SK-N-SH (cell line): ENCODE measurements around the gene LMAN2. TPM values are rescaled to one million over a fixed set of nuclear protein-coding genes. Genes with fewer than 3 reads are reported as not detected.

Experiments
- CTCF ChIA-PET: fragments of 300-600, 350-600 bp; formaldehyde crosslinking; extraction: SDS; loops from one replicate; lab custom pipeline; 2021; lab: Yijun Ruan, JAX
- POLR2A ChIA-PET: fragments of 350-600 bp; sonication (Branson Sonifier 250); formaldehyde crosslinking; extraction: SDS; loops from one replicate; lab custom pipeline; 2020; ENCODE audit warnings: antibody characterized with exemption, inconsistent platforms; lab: Yijun Ruan, JAX
- DNase-seq: peaks from one replicate; pipeline ENCODE4 v3.0.0; 2012
- H2AFZ ChIP-seq: fragments of 200-600 bp; sonication (generic); 2 replicates; pipeline ENCODE4 v1.8.1; 2016; ENCODE audit warnings: antibody characterized with exemption, mild to moderate bottlenecking, low read depth
- H3F3A ChIP-seq: fragments of 200-600 bp; sonication (generic); replicated peaks from 2 replicates; pipeline ENCODE3; 2016; ENCODE audit warnings: antibody characterized with exemption, mild to moderate bottlenecking; ENCODE audit not compliant: insufficient read depth
- H3K27ac ChIP-seq, 2 experiments: fragments of 200-500 bp in 1 of 2; fragments of 200-600 bp in 1 of 2; sonication (Bioruptor generic) in 1 of 2; sonication (generic), shearing (Covaris generic) in 1 of 2; 2 replicates each; pipeline versions ENCODE4 v1.5.1 to v1.6.1; 2014 to 2016; ENCODE audit warnings: low read depth in 2 of 2, inconsistent platforms in 1 of 2, low read length in 1 of 2, mild to moderate bottlenecking in 1 of 2, mixed read lengths in 1 of 2
- H3K27me3 ChIP-seq: fragments of 200-600 bp; sonication (generic), shearing (Covaris generic); 2 replicates; pipeline ENCODE4 v1.6.1; 2016; ENCODE audit warnings: mixed run types; ENCODE audit not compliant: insufficient read depth
- H3K36me3 ChIP-seq, 2 experiments: fragments of 200-500 bp in 1 of 2; fragments of 200-600 bp in 1 of 2; sonication (Bioruptor generic) in 1 of 2; sonication (generic) in 1 of 2; replicated peaks in 1 of 2; 2 replicates each; pipeline versions ENCODE3 to v1.5.1; 2014 to 2016; ENCODE audit warnings: low read length in 1 of 2, mild to moderate bottlenecking in 1 of 2; ENCODE audit not compliant: insufficient read depth in 2 of 2, control insufficient read depth in 1 of 2
- H3K4me1 ChIP-seq, 2 experiments: fragments of 200-500 bp in 1 of 2; fragments of 200-600 bp in 1 of 2; sonication (Bioruptor generic) in 1 of 2; sonication (generic), shearing (Covaris generic) in 1 of 2; 2 replicates each; pipeline versions ENCODE4 v1.5.1 to v1.6.1; 2014 to 2016; ENCODE audit warnings: low read depth in 1 of 2, low read length in 1 of 2, mixed run types in 1 of 2; ENCODE audit not compliant: insufficient read depth in 2 of 2, control insufficient read depth in 1 of 2
- H3K4me2 ChIP-seq: fragments of 200-600 bp; sonication (generic), shearing (Covaris generic); 2 replicates; pipeline ENCODE4 v1.6.1; 2017; ENCODE audit warnings: mixed run types
- H3K4me3 ChIP-seq, 2 experiments: fragments of 200-500 bp in 1 of 2; fragments of 200-600 bp in 1 of 2; sonication (Bioruptor generic) in 1 of 2; sonication (generic), shearing (Covaris generic) in 1 of 2; 2 replicates each; pipeline versions ENCODE4 v1.5.1 to v1.8.1; 2014 to 2016; ENCODE audit warnings: low read depth in 2 of 2, inconsistent platforms in 1 of 2, low read length in 1 of 2, mild to moderate bottlenecking in 1 of 2, mixed read lengths in 1 of 2, moderate library complexity in 1 of 2
- H3K79me2 ChIP-seq: fragments of 200-600 bp; sonication (generic); 2 replicates; pipeline ENCODE4 v1.8.1; 2017; ENCODE audit warnings: mild to moderate bottlenecking; ENCODE audit not compliant: insufficient read depth
- H3K9ac ChIP-seq: fragments of 200-600 bp; sonication (generic); 2 replicates; pipeline ENCODE4 v1.6.1; 2017; ENCODE audit warnings: mixed run types
- H3K9me2 ChIP-seq: fragments of 200-600 bp; sonication (generic); 2 replicates; pipeline ENCODE4 v1.6.1; 2017; ENCODE audit warnings: mixed run types
- H3K9me3 ChIP-seq: fragments of 200-600 bp; sonication (generic); 2 replicates; pipeline ENCODE4 v1.6.1; 2017; ENCODE audit warnings: mixed run types, mild to moderate bottlenecking, moderate library complexity
- H4K20me1 ChIP-seq: fragments of 200-600 bp; sonication (generic); 2 replicates; pipeline ENCODE4 v1.6.1; 2017; ENCODE audit warnings: mild to moderate bottlenecking, mixed run types; ENCODE audit not compliant: insufficient read depth
- CHD2 ChIP-seq: fragments of 150-350 bp; IDR thresholded peaks from 2 replicates; pipeline ENCODE4 v1.6.1; 2018; ENCODE audit warnings: low read length; ENCODE audit not compliant: partially characterized antibody
- EP300 ChIP-seq, 2 experiments: IDR thresholded peaks; 2 replicates each; pipeline versions ENCODE4 v1.4.0 to v1.6.1; 2012; ENCODE audit warnings: borderline replicate concordance in 1 of 2, low read depth in 1 of 2, low read length in 1 of 2
- EZH2phosphoT487 ChIP-seq: fragments of 200-600 bp; sonication (generic); IDR thresholded peaks from 2 replicates; pipeline ENCODE4 v1.6.1; 2017; ENCODE audit warnings: low read depth, mixed run types, mild to moderate bottlenecking, antibody characterized with exemption, moderate library complexity, borderline replicate concordance
- GABPA ChIP-seq: IDR thresholded peaks from 2 replicates; pipeline ENCODE4 v1.4.0; 2012; ENCODE audit warnings: low read depth, mild to moderate bottlenecking
- JUND ChIP-seq: IDR thresholded peaks from 2 replicates; pipeline ENCODE4 v1.4.0; 2012
- MEF2A ChIP-seq: IDR thresholded peaks from 2 replicates; pipeline ENCODE4 v1.4.0; 2012; ENCODE audit warnings: low read depth, borderline replicate concordance
- MXI1 ChIP-seq: IDR thresholded peaks from 2 replicates; pipeline ENCODE4 v1.6.1; 2012; ENCODE audit warnings: mild to moderate bottlenecking, low read depth, low read length, improper control_type of control experiment
- NRF1 ChIP-seq: IDR thresholded peaks from 2 replicates; pipeline ENCODE4 v1.6.1; 2012; ENCODE audit warnings: low read depth, mild to moderate bottlenecking, low read length
- RAD21 ChIP-seq: IDR thresholded peaks from 2 replicates; pipeline ENCODE4 v1.6.1; 2012; ENCODE audit warnings: mild to moderate bottlenecking, low read length
- RCOR1 ChIP-seq: fragments of 150-350 bp; IDR thresholded peaks from 2 replicates; pipeline ENCODE4 v1.6.1; 2017; ENCODE audit warnings: antibody characterized with exemption, low read length
- RFX5 ChIP-seq: IDR thresholded peaks from 2 replicates; pipeline ENCODE4 v1.6.1; 2012; ENCODE audit warnings: mild to moderate bottlenecking, improper control_type of control experiment, low read length
- RXRA ChIP-seq: IDR thresholded peaks from 2 replicates; pipeline ENCODE4 v1.4.0; 2012; ENCODE audit warnings: low read depth, mild to moderate bottlenecking, borderline replicate concordance
- WGBS: methylation state at CpG from one replicate; pipeline ENCODE4 v1.1.6; 2017; ENCODE audit warnings: low lambda C conversion rate; 5-methylcytosine and 5-hydroxymethylcytosine counted together
- polyA plus RNA-seq, 3 experiments: library from polyadenylated mRNA; depleted of rRNA; stranded (reverse); fragments of >200 nt; gene quantifications; 2 replicates each; pipeline ENCODE4 v1.2.3, GENCODE V29; 2012
- TF ChIP-seq, protein P1 (sequence below): fragments of 200-600 bp; sonication (generic); IDR thresholded peaks from 2 replicates; pipeline ENCODE4 v1.6.1; 2017; ENCODE audit warnings: antibody characterized with exemption, mild to moderate bottlenecking, moderate library complexity

The LMAN2 gene
- polyA plus RNA-seq, 1 of the 3 experiments (the other 2 are of a cell fraction): 500 TPM

DNA sequence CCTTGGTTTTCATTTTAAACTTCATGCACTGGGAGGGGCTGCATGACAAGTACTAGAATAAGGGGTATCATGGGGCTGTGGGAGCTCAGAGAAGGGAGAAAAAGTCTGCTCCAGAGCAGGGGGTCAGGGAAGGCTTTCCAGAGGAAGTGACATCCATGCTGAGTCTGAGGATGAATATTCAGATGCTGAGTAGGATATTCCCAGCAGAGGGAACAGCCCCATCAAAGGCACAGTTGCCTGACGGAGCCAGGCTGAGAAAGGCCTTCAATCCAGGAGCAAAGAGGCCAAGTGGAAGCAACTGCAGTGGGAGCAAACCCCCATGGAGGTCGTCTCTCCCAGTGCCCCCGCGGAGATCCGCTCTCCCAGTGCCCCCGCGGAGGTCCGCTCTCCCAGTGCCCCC is 44.6 kb upstream of the LMAN2 start:
- no peaks in the 10 kb centered on the region for H3K9me3 ChIP-seq
- H3F3A ChIP-seq: no peaks in the 10 kb centered on the region
- H3K36me3 ChIP-seq: no peaks in the 10 kb centered on the region
- 78% methylated on average over 8 of the region's 8 CpGs for WGBS
- H3K4me1 ChIP-seq: no peaks in the 10 kb centered on the region
- CTCF ChIA-PET: interaction anchor here (3.6 to 14.2 kb wide), 3 partner anchors 8 to 106 kb away, joined by 19 to 318 read pairs (median 209); partner anchors contain the start of gene PRR7
- no peaks in the 10 kb centered on the region for H3K79me2 ChIP-seq
- H3K27me3 ChIP-seq: no peaks in the 10 kb centered on the region
- H3K9me2 ChIP-seq: no peaks in the 10 kb centered on the region
- DNase-seq: no peak
- no peak overlapping the region for H3K4me2 ChIP-seq
- H3K4me3 ChIP-seq: no peak overlapping the region
- POLR2A ChIA-PET: no interaction called here
- no peaks in the 10 kb centered on the region for H4K20me1 ChIP-seq
- no peak overlapping the region for H3K27ac ChIP-seq
- H2AFZ ChIP-seq: no peak overlapping the region
- no peak overlapping the region for H3K9ac ChIP-seq
- TF ChIP-seq RAD21 (no peak), GABPA (no peak), MXI1 (no peak), CHD2 (no peak), NRF1 (no peak), RFX5 (no peak), MEF2A (no peak), JUND (no peak), EP300 (IDR thresholded peaks at IDR 0.05; ENCODE audit: borderline replicate concordance in 1 of 2, low read depth in 1 of 2, low read length in 1 of 2) (no peak)

DNA sequence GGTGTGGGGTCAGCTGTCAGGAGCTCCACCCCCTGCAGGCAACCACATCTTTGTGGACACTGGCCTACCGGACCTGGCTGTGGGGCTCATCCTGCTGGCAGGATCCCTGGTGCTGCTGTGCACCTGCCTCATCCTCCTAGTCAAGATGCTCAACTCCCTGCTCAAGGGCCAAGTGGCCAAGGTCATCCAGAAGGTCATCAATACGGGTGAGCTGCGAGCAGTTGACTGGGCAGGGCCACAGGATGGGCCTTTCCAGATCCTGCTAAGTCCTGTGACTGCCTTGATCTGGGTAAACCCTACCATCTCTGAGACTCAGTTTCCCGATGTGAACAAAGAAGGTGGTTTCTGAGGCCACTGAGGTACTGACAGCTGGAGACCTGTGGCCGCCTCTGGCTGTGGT is 42.5 kb upstream of the LMAN2 start:
- Histone ChIP-seq H3K27ac (no peak overlapping the region), H3K4me3 (no peak overlapping the region), H3K9me2 (no peaks in the 10 kb centered on the region), H3K9ac (no peak overlapping the region), H3K79me2 (no peaks in the 10 kb centered on the region), H3K9me3 (no peaks in the 10 kb centered on the region), H3K4me1 (peaks cover 0 to 3% of the 10 kb centered on the region in 2 experiments; a peak in 1 of 4 replicates), H3K4me2 (no peak overlapping the region), H4K20me1 (no peaks in the 10 kb centered on the region), H3K27me3 (no peaks in the 10 kb centered on the region), H2AFZ (no peak overlapping the region), H3F3A (peaks cover 5% of the 10 kb centered on the region), H3K36me3 (no peaks in the 10 kb centered on the region)
- DNase-seq: no peak
- 54% methylated on average over 2 of the region's 5 CpGs for WGBS
- ChIA-PET POLR2A (no interaction called here), CTCF (interaction anchor here (1.4 to 14.2 kb wide), 6 partner anchors 10 to 280 kb away, joined by 3 to 318 read pairs (median 12); partner anchors contain the start of genes F12 and PRR7)
- TF ChIP-seq, protein P1, sequence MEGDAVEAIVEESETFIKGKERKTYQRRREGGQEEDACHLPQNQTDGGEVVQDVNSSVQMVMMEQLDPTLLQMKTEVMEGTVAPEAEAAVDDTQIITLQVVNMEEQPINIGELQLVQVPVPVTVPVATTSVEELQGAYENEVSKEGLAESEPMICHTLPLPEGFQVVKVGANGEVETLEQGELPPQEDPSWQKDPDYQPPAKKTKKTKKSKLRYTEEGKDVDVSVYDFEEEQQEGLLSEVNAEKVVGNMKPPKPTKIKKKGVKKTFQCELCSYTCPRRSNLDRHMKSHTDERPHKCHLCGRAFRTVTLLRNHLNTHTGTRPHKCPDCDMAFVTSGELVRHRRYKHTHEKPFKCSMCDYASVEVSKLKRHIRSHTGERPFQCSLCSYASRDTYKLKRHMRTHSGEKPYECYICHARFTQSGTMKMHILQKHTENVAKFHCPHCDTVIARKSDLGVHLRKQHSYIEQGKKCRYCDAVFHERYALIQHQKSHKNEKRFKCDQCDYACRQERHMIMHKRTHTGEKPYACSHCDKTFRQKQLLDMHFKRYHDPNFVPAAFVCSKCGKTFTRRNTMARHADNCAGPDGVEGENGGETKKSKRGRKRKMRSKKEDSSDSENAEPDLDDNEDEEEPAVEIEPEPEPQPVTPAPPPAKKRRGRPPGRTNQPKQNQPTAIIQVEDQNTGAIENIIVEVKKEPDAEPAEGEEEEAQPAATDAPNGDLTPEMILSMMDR: no peak
- TF ChIP-seq EZH2phosphoT487 (no peak), MEF2A (no peak), RCOR1 (no peak), RXRA (no peak)
